ENCODE measurements around the gene PLSCR4.
"Not testable (repeated sequence)": the region's sequence is repeated elsewhere in the genome, so short reads cannot be mapped to it uniquely, and the experiment has no call there.

The PLSCR4 gene

GRCh38 chr3:146250449-146251382, at the start of gene PLSCR4:
TSS of gene PLSCR4 (minus strand) at chr3:146251105. CDS start at chr3:146222071, 29,034 bp downstream.
- DNase-seq (ENCODE audit: low read depth in 2 of 2) = no peak

GRCh38 chr3:146293401-146293800, 42.5 kb upstream of the PLSCR4 start:
- not testable (repeated sequence) for DNase-seq (ENCODE audit: low read depth in 2 of 2)

- no peak for DNase-seq (ENCODE audit: low read depth in 2 of 2)
These were observed 33.0 kb upstream of the PLSCR4 start for GRCh38 chr3:146283781-146284445.

- no peak for DNase-seq (ENCODE audit: low read depth in 2 of 2)
These were observed 30.0 kb upstream of the PLSCR4 start for GRCh38 chr3:146280864-146281263.

DNA sequence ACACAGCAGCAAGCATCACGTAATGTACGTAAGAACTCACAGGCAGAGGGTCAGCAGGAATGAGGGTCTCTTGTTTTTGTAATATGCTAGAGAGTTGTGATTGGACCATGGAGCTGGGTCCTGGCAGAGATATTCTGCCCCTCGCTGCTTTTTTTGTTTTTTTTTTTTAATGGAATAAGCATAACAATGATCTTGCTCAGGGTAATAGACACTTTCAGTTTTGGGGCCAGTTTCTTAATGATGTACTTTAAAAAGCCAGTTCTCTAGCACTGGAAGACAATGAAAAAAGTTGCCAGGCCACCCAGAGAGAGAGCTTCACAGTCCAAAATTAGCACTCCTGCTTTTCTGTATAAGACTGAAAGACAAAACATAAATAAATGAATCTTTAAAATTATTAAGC, 29.0 kb upstream of the PLSCR4 start:
- DNase-seq (ENCODE audit: low read depth in 2 of 2) = no peak

GRCh38 chr3:146279013-146279412, 28.1 kb upstream of the PLSCR4 start:
- no peak for DNase-seq (ENCODE audit: low read depth in 2 of 2)

DNA sequence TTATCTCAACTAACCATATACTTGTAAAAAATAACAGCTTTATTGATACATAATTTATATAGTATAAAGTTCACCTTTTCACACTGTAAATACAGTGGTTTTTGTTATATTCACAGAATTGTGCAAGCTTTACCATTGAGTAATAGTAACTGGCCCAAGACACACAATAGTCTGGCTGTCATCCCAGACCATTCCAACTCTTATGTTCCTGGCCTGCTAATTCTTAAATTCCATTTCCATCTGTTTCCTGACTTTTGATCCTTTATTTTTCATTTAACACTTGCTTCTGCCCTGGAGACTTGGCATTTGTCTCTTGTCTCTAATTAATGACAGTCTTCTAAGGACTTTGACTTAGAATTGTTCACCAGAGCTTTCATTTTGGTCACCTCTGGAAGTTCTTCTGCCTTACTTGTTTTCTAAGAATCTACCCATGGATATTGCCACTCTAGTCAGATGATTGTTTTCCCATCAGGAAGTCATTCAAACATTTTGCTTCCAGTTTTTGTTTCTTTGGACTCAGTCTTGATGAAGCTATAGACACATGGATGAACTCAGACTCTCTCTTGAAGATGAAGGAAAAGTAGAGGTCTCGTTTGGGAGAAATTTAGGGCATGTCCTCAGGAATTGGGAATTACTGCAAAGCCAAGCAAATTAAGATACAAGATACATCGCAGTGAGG, 27.2 kb upstream of the PLSCR4 start:
- no peak for DNase-seq (ENCODE audit: low read depth in 2 of 2)

DNA sequence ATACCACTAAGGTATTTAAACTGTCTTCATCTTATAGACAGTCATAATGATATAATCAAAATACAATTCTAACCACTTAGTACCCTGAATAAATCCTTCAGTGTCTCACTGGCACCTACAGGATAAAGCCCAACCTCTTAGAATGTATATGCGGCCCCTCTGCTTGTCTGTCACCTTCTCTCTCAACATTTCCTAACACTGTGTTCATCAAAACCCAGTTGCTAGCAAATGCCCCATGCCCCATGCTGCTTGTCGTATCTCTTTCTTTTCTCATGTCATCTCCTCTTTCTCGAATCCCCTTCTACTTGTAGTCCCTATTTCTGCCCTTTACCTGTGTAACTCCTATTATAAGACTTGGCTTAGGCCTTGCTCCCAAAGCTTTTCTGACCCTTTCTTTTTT, 24.6 kb upstream of the PLSCR4 start:
- DNase-seq (ENCODE audit: low read depth in 2 of 2) = no peak

- DNase-seq (ENCODE audit: low read depth in 2 of 2) = no peak
These were observed 23.9 kb upstream of the PLSCR4 start for GRCh38 chr3:146274833-146275232.

DNA sequence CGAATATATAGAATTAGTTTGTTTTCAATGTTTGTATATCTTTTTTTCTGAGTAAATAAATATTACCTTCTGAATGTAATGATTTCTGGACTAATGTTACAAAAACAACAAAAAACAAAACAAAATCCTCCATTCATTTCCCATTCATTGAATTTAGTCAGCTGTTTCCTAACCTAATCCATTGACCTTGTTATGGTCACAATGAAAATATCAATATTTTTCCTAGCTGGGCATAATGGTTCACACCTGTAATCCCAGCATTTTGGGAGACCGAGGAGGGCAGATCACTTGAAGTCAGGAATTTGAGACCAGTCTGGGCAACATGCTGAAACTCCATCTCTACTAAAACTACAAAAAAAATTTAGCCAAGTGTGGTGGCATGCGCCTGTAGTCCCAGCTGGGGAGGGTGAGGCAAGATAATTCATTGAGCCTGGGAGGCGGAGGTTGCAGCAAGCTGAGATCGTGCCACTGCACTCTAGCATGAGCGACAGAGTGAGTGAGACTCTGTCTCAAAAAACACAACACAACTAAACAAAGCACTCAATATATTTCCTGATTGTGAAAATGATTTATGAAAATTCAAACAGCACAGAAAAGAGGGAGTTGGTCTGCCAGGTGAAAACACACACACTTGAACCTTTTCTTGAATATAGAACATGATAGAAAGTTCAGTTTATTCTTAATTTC, 23.0 kb upstream of the PLSCR4 start:
- no peak for DNase-seq (ENCODE audit: low read depth in 2 of 2)

DNA sequence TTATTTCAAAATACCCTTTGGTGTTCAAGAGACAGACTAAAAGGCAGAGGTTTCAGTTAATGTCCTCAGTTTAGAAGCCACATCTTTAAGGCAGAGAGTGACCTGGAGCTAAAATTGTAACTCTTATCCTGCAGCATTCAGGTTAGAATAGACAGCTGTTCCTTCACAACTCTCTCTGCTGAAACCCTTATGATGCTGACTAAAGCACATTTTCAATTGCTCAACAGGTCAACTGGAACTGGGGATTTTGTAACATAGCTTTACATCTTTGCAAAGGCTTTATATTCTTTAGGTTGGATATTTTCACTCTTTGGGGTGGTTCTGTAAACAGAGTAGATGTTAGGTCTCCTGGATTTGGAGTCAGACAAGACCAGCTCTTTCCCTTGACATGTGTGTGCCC, 20.3 kb upstream of the PLSCR4 start:
- DNase-seq (ENCODE audit: low read depth in 2 of 2) = no peak

DNA sequence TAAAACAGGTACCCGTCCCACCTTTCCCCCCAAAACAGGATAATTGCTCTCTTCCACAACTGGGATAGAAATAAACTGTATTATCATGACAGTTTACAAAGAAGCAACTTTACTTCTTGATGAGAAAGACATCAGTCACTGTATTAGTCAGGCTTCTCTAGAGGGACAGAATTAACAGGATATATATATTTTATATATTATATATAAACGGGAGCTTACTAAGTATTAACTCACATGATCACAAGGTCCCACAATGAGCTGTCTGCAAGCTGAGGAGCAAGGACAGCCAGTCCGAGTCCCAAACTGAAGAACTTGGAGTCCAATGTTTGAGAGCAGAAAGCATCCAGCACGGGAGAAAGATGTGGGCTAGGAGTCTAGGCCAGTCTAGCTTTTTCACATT, 18.4 kb upstream of the PLSCR4 start:
- DNase-seq (ENCODE audit: low read depth in 2 of 2) = no peak

- DNase-seq (ENCODE audit: low read depth in 2 of 2) = no peak
These were observed 17.8 kb upstream of the PLSCR4 start for GRCh38 chr3:146268535-146269219.

DNA sequence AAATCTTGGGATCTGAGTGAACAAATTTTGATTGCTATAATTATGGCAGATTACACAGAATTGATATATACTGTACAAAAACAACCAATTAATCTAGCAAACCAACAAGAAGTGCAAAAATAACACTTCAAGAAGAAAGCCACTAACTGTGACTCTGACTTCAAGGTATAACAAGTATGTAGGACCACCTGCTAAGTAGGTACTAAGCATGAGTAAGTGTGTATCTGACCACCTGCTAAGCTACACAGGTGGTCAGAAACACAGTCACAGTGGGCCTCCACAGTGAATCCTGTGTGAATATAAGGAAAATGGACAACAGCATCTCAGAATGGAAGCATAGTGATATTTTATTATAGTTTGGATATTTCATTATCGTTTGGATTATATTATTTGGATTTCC, 14.8 kb upstream of the PLSCR4 start:
- DNase-seq (ENCODE audit: low read depth in 2 of 2) = no peak

DNA sequence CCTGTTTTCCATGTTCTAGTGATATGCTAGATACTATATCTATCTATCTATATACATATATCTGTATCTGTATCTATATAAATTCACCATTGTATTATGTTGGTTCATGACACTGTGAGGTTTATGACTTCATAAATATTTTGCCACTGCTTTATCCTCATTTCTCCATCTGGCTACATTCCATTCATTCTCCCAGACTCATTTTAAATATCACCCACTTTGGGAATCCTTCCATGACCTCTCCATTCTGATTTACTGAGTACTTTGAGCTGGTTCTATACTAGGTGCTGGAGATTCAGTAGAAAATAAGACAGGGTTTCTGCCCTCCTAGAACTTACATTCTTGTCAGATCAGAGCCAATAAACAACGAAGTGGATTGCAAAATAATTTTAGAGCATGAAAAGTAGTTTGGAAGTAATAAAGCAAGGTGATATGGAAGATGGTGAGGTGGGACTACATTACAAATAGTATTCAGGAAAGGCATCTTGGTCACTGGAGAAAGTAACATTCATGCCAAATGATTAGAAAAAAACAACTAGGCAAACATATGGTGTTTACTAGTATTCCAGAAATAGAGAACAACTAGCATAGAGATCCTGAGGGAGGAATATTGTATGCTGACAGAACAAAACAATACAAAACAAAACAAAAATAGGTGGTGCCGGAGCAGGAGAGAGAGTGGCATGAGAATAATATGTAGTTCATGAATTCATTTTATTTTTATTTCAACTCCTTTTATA, 11.6 kb upstream of the PLSCR4 start:
- DNase-seq (ENCODE audit: low read depth in 2 of 2) = no peak

GRCh38 chr3:146259880-146260589, 9.1 kb upstream of the PLSCR4 start:
- DNase-seq (ENCODE audit: low read depth in 2 of 2) = no peak

- no peak for DNase-seq (ENCODE audit: low read depth in 2 of 2)
These were observed 6.1 kb upstream of the PLSCR4 start for GRCh38 chr3:146256851-146257486.

- not testable (repeated sequence) for DNase-seq (ENCODE audit: low read depth in 2 of 2)
These were observed 1.5 kb upstream of the PLSCR4 start for GRCh38 chr3:146252445-146252844.

GRCh38 chr3:146249921-146250320, 984 bp downstream of the PLSCR4 start:
- DNase-seq (ENCODE audit: low read depth in 2 of 2) = no peak

All from stimulated activated CD8-positive, alpha-beta memory T cell treated with anti-CD3 and anti-CD28 coated beads, Interleukin-2, amount 100 ng/mL, for 48 hours (primary cell).